ENCODE measurements around the gene CYP17A1. TPM values are rescaled to one million over a fixed set of nuclear protein-coding genes. Genes with fewer than 3 reads are reported as not detected.

Gene CYP17A1
- total RNA-seq, 2 experiments from 2014 or later = not detected

- intact Hi-C loops (cut with micrococcal nuclease) = loop anchor here (5.0 kb wide), 1 partner anchor 68 kb away; no protein-coding TSS in a partner anchor
- DNase-seq (no peak), ATAC-seq (no peak)
- peaks cover 6% of the 10 kb centered on the region for H3K9me3 Mint-ChIP-seq
- POLR2A ChIA-PET = no interaction called here
- H3K27ac Mint-ChIP-seq = no peak overlapping the region
- peaks cover 3% of the 10 kb centered on the region for H3K4me1 Mint-ChIP-seq (ENCODE audit: low read depth)
- CTCF ChIA-PET = interaction anchor here (0.8 to 4.8 kb wide), 5 partner anchors 13 to 236 kb away, joined by 4 to 71 read pairs (median 6); no protein-coding TSS in a partner anchor
- H3K36me3 Mint-ChIP-seq (ENCODE audit: low read depth) = no peaks in the 10 kb centered on the region
- H3K4me3 Mint-ChIP-seq = no peak overlapping the region
- TF ChIP-seq CTCF (IDR thresholded peaks at IDR 0.05) = no peak
- no peaks in the 10 kb centered on the region for H3K27me3 Mint-ChIP-seq
Measured at GRCh38 chr10:102834143-102834542, 3.1 kb downstream of the CYP17A1 start.

- Mint-ChIP-seq H3K9me3 (peaks cover 3% of the 10 kb centered on the region), H3K27ac (no peak overlapping the region), H3K27me3 (no peaks in the 10 kb centered on the region), H3K36me3 (ENCODE audit: low read depth) (no peaks in the 10 kb centered on the region), H3K4me3 (no peak overlapping the region), H3K4me1 (ENCODE audit: low read depth) (peaks cover 3% of the 10 kb centered on the region)
- DNase-seq (no peak), ATAC-seq (no peak)
- intact Hi-C loops (cut with micrococcal nuclease) = loop anchor here (5.0 kb wide), 1 partner anchor 69 kb away; no protein-coding TSS in a partner anchor
- CTCF ChIA-PET = interaction anchor here (1.1 to 2.1 kb wide), 2 partner anchors 42 to 69 kb away, joined by 3 to 9 read pairs; no protein-coding TSS in a partner anchor
- no peak for TF ChIP-seq CTCF (IDR thresholded peaks at IDR 0.05)
- POLR2A ChIA-PET = interaction anchor here (0.8 kb wide), 1 partner anchor 91 kb away, joined by 3 read pairs; no protein-coding TSS in a partner anchor
Measured at GRCh38 chr10:102832987-102833386, 4.2 kb downstream of the CYP17A1 start.

GRCh38 chr10:102832248-102832647, 5.0 kb downstream of the CYP17A1 start:
- DNase-seq (no peak), ATAC-seq (no peak)
- Mint-ChIP-seq H3K4me1 (ENCODE audit: low read depth) (peaks cover 3% of the 10 kb centered on the region), H3K4me3 (no peak overlapping the region), H3K36me3 (ENCODE audit: low read depth) (no peaks in the 10 kb centered on the region), H3K27ac (no peak overlapping the region), H3K27me3 (no peaks in the 10 kb centered on the region), H3K9me3 (no peaks in the 10 kb centered on the region)
- CTCF ChIA-PET = interaction anchor here (0.7 to 2.1 kb wide), 2 partner anchors 13 to 70 kb away, joined by 3 to 9 read pairs; no protein-coding TSS in a partner anchor
- intact Hi-C loops (cut with micrococcal nuclease) = loop anchor here (5.0 kb wide), 1 partner anchor 70 kb away; no protein-coding TSS in a partner anchor
- POLR2A ChIA-PET = interaction anchor here (0.8 kb wide), 1 partner anchor 90 kb away, joined by 3 read pairs; no protein-coding TSS in a partner anchor
- no peak for TF ChIP-seq CTCF (IDR thresholded peaks at IDR 0.05)

GRCh38 chr10:102831322-102832071, 5.7 kb downstream of the CYP17A1 start:
- no peaks in the 10 kb centered on the region for H3K36me3 Mint-ChIP-seq (ENCODE audit: low read depth)
- no peak for DNase-seq
- no peak overlapping the region for H3K27ac Mint-ChIP-seq
- ATAC-seq = no peak
- ChIA-PET POLR2A (no interaction called here), CTCF (interaction anchor here (0.7 to 2.1 kb wide), 2 partner anchors 70 to 240 kb away, joined by 3 to 9 read pairs; no protein-coding TSS in a partner anchor)
- no peaks in the 10 kb centered on the region for H3K27me3 Mint-ChIP-seq
- no peaks in the 10 kb centered on the region for H3K9me3 Mint-ChIP-seq
- intact Hi-C loops (cut with micrococcal nuclease) = loop anchor here (5.0 kb wide), 1 partner anchor 71 kb away; no protein-coding TSS in a partner anchor
- peaks cover 3% of the 10 kb centered on the region for H3K4me1 Mint-ChIP-seq (ENCODE audit: low read depth)
- no peak for TF ChIP-seq CTCF (IDR thresholded peaks at IDR 0.05)
- H3K4me3 Mint-ChIP-seq = no peak overlapping the region

- no peaks in the 10 kb centered on the region for H3K27me3 Mint-ChIP-seq
- ChIA-PET POLR2A (no interaction called here), CTCF (interaction anchor here (1.8 kb wide), 1 partner anchor 9 kb away, joined by 6 read pairs; the partner anchor contains the start of gene CYP17A1)
- no peak for ATAC-seq
- no peak for TF ChIP-seq CTCF (IDR thresholded peaks at IDR 0.05)
- H3K4me1 Mint-ChIP-seq (ENCODE audit: low read depth) = no peaks in the 10 kb centered on the region
- intact Hi-C loops (cut with micrococcal nuclease) = no loop called here
- no peak for DNase-seq
- no peaks in the 10 kb centered on the region for H3K9me3 Mint-ChIP-seq
- no peaks in the 10 kb centered on the region for H3K36me3 Mint-ChIP-seq (ENCODE audit: low read depth)
- no peak overlapping the region for H3K27ac Mint-ChIP-seq
- no peak overlapping the region for H3K4me3 Mint-ChIP-seq
Measured at GRCh38 chr10:102827597-102827975, 9.6 kb downstream of the CYP17A1 start.
